DND-41 (cell line): ENCODE measurements around the gene GPX3.

Experiments
- ATAC-seq: fragments of 200-7000 bp; cut with Tn5 transposase; 3 replicates; pipeline ENCODE4 v1.9.1; 2021; ENCODE audit warnings: low read depth; ENCODE audit not compliant: insufficient read depth
- DNase-seq: peaks from one replicate; pipeline ENCODE4 v3.0.0-alpha.2; 2020
- H2AFZ ChIP-seq: 2 replicates; pipeline ENCODE4 v1.6.0; 2012; ENCODE audit warnings: low read depth, low read length
- H3K27ac ChIP-seq: 2 replicates; pipeline ENCODE4 v1.5.1; 2012; ENCODE audit warnings: low read length, inconsistent platforms
- H3K27me3 ChIP-seq: fragments of 200-600 bp; sonication (generic); 2 replicates; pipeline ENCODE4 v1.6.0; 2012; ENCODE audit warnings: low read length, mild to moderate bottlenecking, inconsistent platforms; ENCODE audit not compliant: insufficient read depth, poor library complexity
- H3K36me3 ChIP-seq: 2 replicates; pipeline ENCODE4 v1.5.1; 2012; ENCODE audit warnings: low read length, inconsistent platforms; ENCODE audit not compliant: insufficient read depth
- H3K4me1 ChIP-seq: 2 replicates; pipeline ENCODE4 v1.5.1; 2012; ENCODE audit warnings: mild to moderate bottlenecking, low read length; ENCODE audit not compliant: insufficient read depth
- H3K4me2 ChIP-seq: 2 replicates; pipeline ENCODE4 v1.6.0; 2012; ENCODE audit warnings: mild to moderate bottlenecking, moderate library complexity, low read length, inconsistent platforms; ENCODE audit not compliant: insufficient read depth
- H3K4me3 ChIP-seq, 2 experiments: fragments of 200-600 bp in 1 of 2; shearing (Covaris generic) in 1 of 2; 2 replicates each; pipeline ENCODE4 v1.5.1; 2012 to 2016; ENCODE audit warnings: inconsistent platforms in 2 of 2, low read length in 2 of 2, mild to moderate bottlenecking in 2 of 2, low read depth in 1 of 2, moderate library complexity in 1 of 2
- H3K79me2 ChIP-seq: 2 replicates; pipeline ENCODE4 v1.6.0; 2012; ENCODE audit warnings: low read length, inconsistent platforms; ENCODE audit not compliant: insufficient read depth
- H3K9ac ChIP-seq: 2 replicates; pipeline ENCODE4 v1.6.0; 2012; ENCODE audit warnings: low read depth, mild to moderate bottlenecking, inconsistent platforms, low read length, moderate library complexity
- H3K9me3 ChIP-seq: 2 replicates; pipeline ENCODE4 v1.5.1; 2012; ENCODE audit warnings: low read length, moderate library complexity, mild to moderate bottlenecking, inconsistent platforms; ENCODE audit not compliant: insufficient read depth, severe bottlenecking
- H4K20me1 ChIP-seq: 2 replicates; pipeline ENCODE4 v1.6.0; 2012; ENCODE audit warnings: low read length; ENCODE audit not compliant: insufficient read depth
- EZH2 ChIP-seq: IDR thresholded peaks from 3 replicates; pipeline ENCODE4 v1.6.1; 2012; ENCODE audit warnings: borderline replicate concordance, low read depth, mild to moderate bottlenecking, moderate library complexity, low read length, inconsistent platforms; ENCODE audit not compliant: severe bottlenecking
- TF ChIP-seq, protein P1 (sequence below): IDR thresholded peaks from 2 replicates; pipeline ENCODE4 v1.5.1; 2012; ENCODE audit warnings: borderline replicate concordance, low read length, moderate library complexity, mild to moderate bottlenecking; ENCODE audit not compliant: poor library complexity, severe bottlenecking; ENCODE audit errors: extremely low read depth

The GPX3 gene

DNA sequence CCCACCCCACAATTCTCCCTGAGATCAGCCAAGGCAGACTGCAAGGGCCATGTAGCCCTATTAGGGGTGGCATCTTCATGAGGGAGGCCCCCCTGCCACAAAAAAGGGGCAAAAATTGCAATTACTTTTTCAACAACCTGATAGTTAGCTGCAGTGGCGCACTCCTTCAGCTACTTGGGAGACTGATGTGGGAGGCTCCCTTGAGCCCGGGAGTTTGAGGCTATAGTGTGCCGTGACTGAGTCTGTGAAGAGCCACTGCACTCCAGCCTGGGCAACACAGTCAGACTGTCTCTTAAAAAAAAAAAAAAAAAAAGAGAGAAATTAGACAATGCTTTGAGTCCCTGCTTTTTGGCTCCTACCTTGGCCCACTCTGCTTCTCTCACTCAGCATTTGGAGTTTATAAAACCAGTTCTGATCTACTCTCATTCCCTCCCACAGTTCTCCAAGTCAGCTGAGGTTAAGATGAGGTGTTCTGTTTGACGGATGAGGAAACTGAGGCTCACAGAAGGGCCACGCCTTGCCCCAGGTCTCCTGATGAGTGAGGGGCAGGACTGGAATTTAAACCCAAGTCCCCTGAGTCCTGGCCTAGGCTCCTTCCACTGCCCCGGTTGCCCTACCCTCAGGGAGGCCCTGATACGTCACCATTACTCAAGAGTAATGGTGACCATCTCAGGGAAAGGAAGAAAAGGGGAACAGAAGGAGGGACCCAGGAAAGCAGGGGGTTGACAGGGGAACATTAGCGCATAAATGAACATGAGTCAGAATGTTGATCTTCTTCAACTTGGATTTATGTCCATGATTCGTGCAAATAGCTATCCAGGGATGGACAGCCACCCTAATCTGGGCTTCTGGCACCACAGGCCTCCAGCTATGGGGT is 9.0 kb downstream of the GPX3 start:
- no peak for DNase-seq
- no peak overlapping the region for H3K4me3 ChIP-seq
- H3K9me3 ChIP-seq = no peaks in the 10 kb centered on the region
- H3K79me2 ChIP-seq = no peaks in the 10 kb centered on the region
- no peaks in the 10 kb centered on the region for H3K27me3 ChIP-seq
- H2AFZ ChIP-seq = no peak overlapping the region
- H3K4me1 ChIP-seq = no peaks in the 10 kb centered on the region
- ATAC-seq = no peak
- no peak overlapping the region for H3K4me2 ChIP-seq
- no peak overlapping the region for H3K27ac ChIP-seq
- no peak for TF ChIP-seq EZH2
- TF ChIP-seq, protein P1, sequence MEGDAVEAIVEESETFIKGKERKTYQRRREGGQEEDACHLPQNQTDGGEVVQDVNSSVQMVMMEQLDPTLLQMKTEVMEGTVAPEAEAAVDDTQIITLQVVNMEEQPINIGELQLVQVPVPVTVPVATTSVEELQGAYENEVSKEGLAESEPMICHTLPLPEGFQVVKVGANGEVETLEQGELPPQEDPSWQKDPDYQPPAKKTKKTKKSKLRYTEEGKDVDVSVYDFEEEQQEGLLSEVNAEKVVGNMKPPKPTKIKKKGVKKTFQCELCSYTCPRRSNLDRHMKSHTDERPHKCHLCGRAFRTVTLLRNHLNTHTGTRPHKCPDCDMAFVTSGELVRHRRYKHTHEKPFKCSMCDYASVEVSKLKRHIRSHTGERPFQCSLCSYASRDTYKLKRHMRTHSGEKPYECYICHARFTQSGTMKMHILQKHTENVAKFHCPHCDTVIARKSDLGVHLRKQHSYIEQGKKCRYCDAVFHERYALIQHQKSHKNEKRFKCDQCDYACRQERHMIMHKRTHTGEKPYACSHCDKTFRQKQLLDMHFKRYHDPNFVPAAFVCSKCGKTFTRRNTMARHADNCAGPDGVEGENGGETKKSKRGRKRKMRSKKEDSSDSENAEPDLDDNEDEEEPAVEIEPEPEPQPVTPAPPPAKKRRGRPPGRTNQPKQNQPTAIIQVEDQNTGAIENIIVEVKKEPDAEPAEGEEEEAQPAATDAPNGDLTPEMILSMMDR = no peak
- H3K36me3 ChIP-seq = peaks cover 67% of the 10 kb centered on the region
- H3K9ac ChIP-seq = no peak overlapping the region
- no peaks in the 10 kb centered on the region for H4K20me1 ChIP-seq

DNA sequence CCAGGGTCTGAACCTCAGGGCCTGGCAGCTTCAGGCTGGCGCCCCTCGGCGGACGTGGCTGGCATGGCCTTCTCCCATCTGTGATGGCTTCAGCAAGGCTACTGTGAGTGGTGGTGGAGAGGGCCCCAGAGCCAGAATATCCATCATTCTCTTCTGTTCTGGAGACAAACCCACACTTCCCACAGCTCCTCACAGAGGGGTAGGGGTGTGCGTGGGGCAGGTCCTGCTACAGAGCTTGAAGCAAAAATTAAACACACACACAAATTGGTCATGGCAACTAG is 9.6 kb downstream of the GPX3 start:
- Histone ChIP-seq H3K4me1 (no peaks in the 10 kb centered on the region), H3K27me3 (no peaks in the 10 kb centered on the region), H3K9me3 (no peaks in the 10 kb centered on the region), H3K4me2 (no peak overlapping the region), H3K79me2 (no peaks in the 10 kb centered on the region), H3K4me3 (no peak overlapping the region), H2AFZ (no peak overlapping the region), H3K27ac (no peak overlapping the region), H3K36me3 (peaks cover 73% of the 10 kb centered on the region), H3K9ac (no peak overlapping the region), H4K20me1 (no peaks in the 10 kb centered on the region)
- no peak for DNase-seq
- TF ChIP-seq, protein P1 = no peak
- no peak for TF ChIP-seq EZH2
- ATAC-seq = no peak

DNA sequence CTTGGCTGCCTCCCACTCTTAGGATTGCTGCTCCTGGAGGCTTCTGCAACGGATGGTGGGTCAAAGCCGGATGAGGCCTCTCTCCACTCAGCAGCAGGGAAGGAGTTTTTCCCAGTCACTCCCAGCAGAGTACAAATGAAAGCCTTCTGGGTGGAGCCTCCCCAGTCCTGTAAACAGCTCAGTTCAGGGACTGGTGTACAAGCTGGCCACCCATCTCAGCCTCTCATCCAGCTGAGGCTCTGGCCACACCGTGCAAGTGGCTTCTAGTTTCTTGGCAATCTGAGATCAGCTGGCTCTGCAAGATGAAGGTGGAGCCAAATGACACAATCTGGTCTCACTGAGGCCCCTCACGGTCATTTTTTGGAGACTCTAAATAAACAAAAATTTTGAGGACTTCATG is 10.0 kb downstream of the GPX3 start:
- Histone ChIP-seq H3K9ac (no peak overlapping the region), H3K4me2 (no peak overlapping the region), H3K79me2 (no peaks in the 10 kb centered on the region), H3K27me3 (no peaks in the 10 kb centered on the region), H3K36me3 (peaks cover 77% of the 10 kb centered on the region), H4K20me1 (no peaks in the 10 kb centered on the region), H3K4me1 (no peaks in the 10 kb centered on the region), H3K4me3 (no peak overlapping the region), H3K27ac (no peak overlapping the region), H3K9me3 (no peaks in the 10 kb centered on the region), H2AFZ (no peak overlapping the region)
- DNase-seq = no peak
- TF ChIP-seq, protein P1 = no peak
- TF ChIP-seq EZH2 = no peak
- no peak for ATAC-seq
